Stimulated activated naive CD8-positive, alpha-beta T cell treated with anti-CD3 and anti-CD28 coated beads, Interleukin-15, Interleukin-2, amounts not matched to agents 100 U/mL and 50 U/mL, for 24 hours (primary cell): ENCODE measurements around the gene SCUBE1.

Source experiments
- ATAC-seq: fragments of 150-1000 bp; cut with Tn5 transposase; one replicate; pipeline ENCODE4 v1.10.0; 2021
- DNase-seq: peaks from one replicate; pipeline ENCODE4 v3.0.0; 2021

SCUBE1 gene

GRCh38 chr22:43236411-43237166 lies 106.6 kb downstream of the SCUBE1 start:
- no peak for DNase-seq
- no peak for ATAC-seq

GRCh38 chr22:43235445-43236409 lies 107.4 kb downstream of the SCUBE1 start:
- DNase-seq (no peak), ATAC-seq (no peak)

GRCh38 chr22:43234264-43234988 lies 108.7 kb downstream of the SCUBE1 start:
- DNase-seq (no peak), ATAC-seq (no peak)

GRCh38 chr22:43233529-43233928 lies 109.6 kb downstream of the SCUBE1 start:
- DNase-seq (no peak), ATAC-seq (no peak)

- no peak for ATAC-seq
- DNase-seq: no peak
Measured at GRCh38 chr22:43232445-43232844, 110.7 kb downstream of the SCUBE1 start.

GRCh38 chr22:43231724-43232034 lies 111.5 kb downstream of the SCUBE1 start:
- ATAC-seq (no peak), DNase-seq (no peak)

- DNase-seq (peak; percentile 74), ATAC-seq (no peak)
Measured at GRCh38 chr22:43230971-43231723, 112.0 kb downstream of the SCUBE1 start.

- ATAC-seq: no peak
Measured at GRCh38 chr22:43230571-43230970, 112.6 kb downstream of the SCUBE1 start.

GRCh38 chr22:43228863-43229262 lies 114.3 kb downstream of the SCUBE1 start:
- ATAC-seq: no peak
- no peak for DNase-seq

More at GRCh38 chr22:43230571-43230970, 112.6 kb downstream of the SCUBE1 start:
- no peak for DNase-seq

GRCh38 chr22:43228330-43228729 lies 114.8 kb downstream of the SCUBE1 start:
- ATAC-seq (no peak), DNase-seq (peak; percentile 56)

- no peak for ATAC-seq
- no peak for DNase-seq
Measured at GRCh38 chr22:43227239-43227630, 115.9 kb downstream of the SCUBE1 start.

GRCh38 chr22:43226377-43227238 lies 116.6 kb downstream of the SCUBE1 start:
- DNase-seq (no peak), ATAC-seq (no peak)

GRCh38 chr22:43225609-43226008 lies 117.6 kb downstream of the SCUBE1 start:
- DNase-seq (no peak), ATAC-seq (peak; percentile 29)

GRCh38 chr22:43222987-43223386 lies 120.2 kb downstream of the SCUBE1 start:
- DNase-seq: no peak
- ATAC-seq: no peak

- ATAC-seq: no peak
- DNase-seq: no peak
Measured at GRCh38 chr22:43222262-43222661, 120.9 kb downstream of the SCUBE1 start.

GRCh38 chr22:43220625-43221380 lies 122.4 kb downstream of the SCUBE1 start:
- ATAC-seq: no peak

GRCh38 chr22:43218786-43219185 lies 124.4 kb downstream of the SCUBE1 start:
- DNase-seq: no peak
- ATAC-seq: no peak

More at GRCh38 chr22:43220625-43221380, 122.4 kb downstream of the SCUBE1 start:
- DNase-seq: no peak

- ATAC-seq (no peak), DNase-seq (no peak)
Measured at GRCh38 chr22:43217285-43218030, 125.7 kb downstream of the SCUBE1 start.

GRCh38 chr22:43216738-43217137 lies 126.4 kb downstream of the SCUBE1 start:
- ATAC-seq (no peak), DNase-seq (no peak)
